Neuronal stem cell (in vitro differentiated cells): ENCODE measurements around the gene IGF1R.

Experiments
- DNase-seq: peaks from one replicate; pipeline ENCODE4 v3.0.0-alpha.2; 2013; ENCODE audit warnings: low spot score
- H2AFZ ChIP-seq: one replicate; pipeline ENCODE4 v1.6.1; 2013; ENCODE audit warnings: mild to moderate bottlenecking, low read length, inconsistent platforms
- H2AK5ac ChIP-seq: 2 replicates; pipeline ENCODE4 v1.6.1; 2013; ENCODE audit warnings: low read depth, mild to moderate bottlenecking, inconsistent platforms, low read length, moderate library complexity, mixed read lengths
- H2BK120ac ChIP-seq: 2 replicates; pipeline ENCODE4 v1.6.1; 2013; ENCODE audit warnings: low read depth, mild to moderate bottlenecking, inconsistent platforms, low read length, moderate library complexity, mixed read lengths
- H2BK12ac ChIP-seq: one replicate; pipeline ENCODE4 v1.6.1; 2013; ENCODE audit warnings: low read length, inconsistent platforms
- H2BK15ac ChIP-seq: 2 replicates; pipeline ENCODE4 v1.6.1; 2013; ENCODE audit warnings: mild to moderate bottlenecking, low read length, inconsistent platforms, mixed read lengths
- H2BK5ac ChIP-seq: one replicate; pipeline ENCODE4 v1.6.1; 2013; ENCODE audit warnings: inconsistent platforms, mild to moderate bottlenecking, low read length, moderate library complexity
- H3K14ac ChIP-seq: one replicate; pipeline ENCODE4 v1.6.1; 2013; ENCODE audit warnings: low read length, inconsistent platforms
- H3K18ac ChIP-seq: 2 replicates; pipeline ENCODE4 v1.6.1; 2013; ENCODE audit warnings: low read length, inconsistent platforms
- H3K23ac ChIP-seq: 2 replicates; pipeline ENCODE4 v1.6.1; 2013; ENCODE audit warnings: low read depth, mild to moderate bottlenecking, mixed read lengths, low read length, inconsistent platforms; ENCODE audit not compliant: poor library complexity
- H3K27ac ChIP-seq: replicated peaks from 3 replicates; pipeline ENCODE4 v1.5.1; 2013; ENCODE audit warnings: low read length, inconsistent platforms
- H3K27me3 ChIP-seq, 3 experiments: 2 replicates each; pipeline ENCODE4 v1.6.1; 2013; ENCODE audit warnings: low read length in 3 of 3, mild to moderate bottlenecking in 2 of 3, inconsistent platforms in 1 of 3, low read depth in 1 of 3, mixed read lengths in 1 of 3, moderate library complexity in 1 of 3; ENCODE audit not compliant: control insufficient read depth in 3 of 3, insufficient read depth in 3 of 3
- H3K36me3 ChIP-seq, 2 donors: replicated peaks in 1 of 2; 2 replicates each; pipeline ENCODE4 v1.6.1; 2013; ENCODE audit warnings: low read length in 2 of 2; ENCODE audit not compliant: control insufficient read depth in 2 of 2, insufficient read depth in 2 of 2
- H3K4ac ChIP-seq: 2 replicates; pipeline ENCODE4 v1.6.1; 2013; ENCODE audit warnings: inconsistent platforms, mild to moderate bottlenecking, low read length, moderate library complexity
- H3K4me1 ChIP-seq, 2 donors: 1 replicate in 1 of 2; 2 replicates in 1 of 2; pipeline ENCODE4 v1.6.1; 2013; ENCODE audit warnings: low read length in 2 of 2, low read depth in 1 of 2; ENCODE audit not compliant: control insufficient read depth in 2 of 2, insufficient read depth in 1 of 2
- H3K4me2 ChIP-seq: one replicate; pipeline ENCODE4 v1.6.1; 2013; ENCODE audit warnings: mild to moderate bottlenecking, low read length, inconsistent platforms; ENCODE audit not compliant: insufficient read depth, poor library complexity, severe bottlenecking
- H3K4me3 ChIP-seq, 2 donors: 2 replicates each; pipeline ENCODE4 v1.5.1; 2013; ENCODE audit warnings: low read length in 2 of 2, mild to moderate bottlenecking in 2 of 2, inconsistent platforms in 1 of 2, moderate library complexity in 1 of 2
- H3K79me1 ChIP-seq: one replicate; pipeline ENCODE4 v1.6.1; 2013; ENCODE audit warnings: low read depth, mild to moderate bottlenecking, inconsistent platforms, low read length, moderate library complexity
- H3K9ac ChIP-seq: one replicate; pipeline ENCODE4 v1.6.1; 2013; ENCODE audit warnings: mild to moderate bottlenecking, low read depth, low read length, inconsistent platforms; ENCODE audit not compliant: poor library complexity
- H3K9me3 ChIP-seq, 2 donors: replicated peaks in 1 of 2; 2 replicates each; pipeline versions ENCODE3 to v1.6.1; 2013; ENCODE audit warnings: low read length in 2 of 2, mild to moderate bottlenecking in 2 of 2, inconsistent platforms in 1 of 2, low read depth in 1 of 2, mixed read lengths in 1 of 2, moderate library complexity in 1 of 2; ENCODE audit not compliant: control insufficient read depth in 2 of 2, insufficient read depth in 1 of 2
- H4K8ac ChIP-seq: one replicate; pipeline ENCODE4 v1.6.1; 2013; ENCODE audit warnings: low read depth, mild to moderate bottlenecking, inconsistent platforms, low read length, moderate library complexity
- H4K91ac ChIP-seq: one replicate; pipeline ENCODE4 v1.6.1; 2013; ENCODE audit warnings: low read length, low read depth, mild to moderate bottlenecking, inconsistent platforms; ENCODE audit not compliant: poor library complexity
- WGBS, 2 donors: extraction: QIAGEN DNeasy Blood & Tissue Kit; methylation state at CpG; one replicate each; pipeline ENCODE4 v1.1.7; 2013; ENCODE audit warnings: missing lambda C conversion rate in 2 of 2, mixed read lengths in 1 of 2; ENCODE audit not compliant: insufficient read length in 2 of 2, insufficient replicate concordance in 1 of 2; ENCODE audit errors: extremely low coverage in 2 of 2; 5-methylcytosine and 5-hydroxymethylcytosine counted together

The IGF1R gene

GRCh38 chr15:98715401-98715800 lies 67.1 kb downstream of the IGF1R start:
- Histone ChIP-seq H2BK15ac (no peak overlapping the region), H3K27ac (no peak overlapping the region), H3K18ac (no peak overlapping the region), H3K36me3 (peaks cover 6 to 27% of the 10 kb centered on the region in 2 donors), H3K4me1 (peaks cover 21 to 28% of the 10 kb centered on the region in 2 donors), H2BK12ac (no peak overlapping the region), H4K8ac (no peak overlapping the region), H3K23ac (no peak overlapping the region), H3K9me3 (peaks cover 2 to 16% of the 10 kb centered on the region in 2 donors), H4K91ac (no peak overlapping the region), H3K9ac (no peak overlapping the region), H3K4me3 (no peak overlapping the region), H2BK5ac (no peak overlapping the region), H3K27me3 (no peaks in the 10 kb centered on the region), H3K14ac (no peak overlapping the region), H3K4me2 (no peak overlapping the region), H2AFZ (no peak overlapping the region), H3K4ac (no peak overlapping the region), H2AK5ac (no peak overlapping the region), H2BK120ac (no peak overlapping the region), H3K79me1 (peaks cover 8% of the 10 kb centered on the region)
- DNase-seq = no peak
- no CpG with 5 or more reads among the region's 7 CpGs for WGBS, 2 donors

GRCh38 chr15:98715890-98716443 lies 67.6 kb downstream of the IGF1R start:
- Histone ChIP-seq H3K4ac (no peak overlapping the region), H3K9me3 (peaks cover 2 to 13% of the 10 kb centered on the region in 2 donors), H3K4me1 (peaks cover 21 to 28% of the 10 kb centered on the region in 2 donors), H2BK12ac (no peak overlapping the region), H2BK15ac (no peak overlapping the region), H3K27me3 (no peaks in the 10 kb centered on the region), H3K27ac (no peak overlapping the region), H3K79me1 (peaks cover 8% of the 10 kb centered on the region), H3K14ac (no peak overlapping the region), H4K91ac (no peak overlapping the region), H3K9ac (no peak overlapping the region), H4K8ac (no peak overlapping the region), H3K4me3 (no peak overlapping the region), H3K36me3 (peaks cover 5 to 26% of the 10 kb centered on the region in 2 donors), H2AFZ (no peak overlapping the region), H3K18ac (no peak overlapping the region), H2AK5ac (no peak overlapping the region), H2BK120ac (no peak overlapping the region), H2BK5ac (no peak overlapping the region), H3K23ac (no peak overlapping the region), H3K4me2 (no peak overlapping the region)
- no peak for DNase-seq
- no CpG with 5 or more reads among the region's 9 CpGs for WGBS, 2 donors

GRCh38 chr15:98717371-98717770 lies 69.0 kb downstream of the IGF1R start:
- no peak overlapping the region for H3K23ac ChIP-seq
- H3K27ac ChIP-seq = no peak overlapping the region
- no peak overlapping the region for H2BK12ac ChIP-seq
- no CpG with 5 or more reads among the region's 5 CpGs for WGBS, 2 donors
- no peaks in the 10 kb centered on the region for H3K27me3 ChIP-seq
- H3K4me1 ChIP-seq = peaks cover 21 to 26% of the 10 kb centered on the region in 2 donors
- H2BK15ac ChIP-seq = no peak overlapping the region
- peaks cover 0 to 13% of the 10 kb centered on the region in 2 donors for H3K36me3 ChIP-seq
- H3K18ac ChIP-seq = no peak overlapping the region
- H3K4ac ChIP-seq = no peak overlapping the region
- H2BK5ac ChIP-seq = no peak overlapping the region
- no peak overlapping the region for H3K4me3 ChIP-seq
- H4K91ac ChIP-seq = no peak overlapping the region
- H3K4me2 ChIP-seq = no peak overlapping the region
- H3K9ac ChIP-seq = no peak overlapping the region
- H2BK120ac ChIP-seq = no peak overlapping the region
- H3K14ac ChIP-seq = no peak overlapping the region
- peaks cover 5% of the 10 kb centered on the region for H3K79me1 ChIP-seq
- no peak for DNase-seq
- H3K9me3 ChIP-seq = no peaks in the 10 kb centered on the region
- no peak overlapping the region for H2AFZ ChIP-seq
- no peak overlapping the region for H2AK5ac ChIP-seq
- H4K8ac ChIP-seq = no peak overlapping the region

DNA sequence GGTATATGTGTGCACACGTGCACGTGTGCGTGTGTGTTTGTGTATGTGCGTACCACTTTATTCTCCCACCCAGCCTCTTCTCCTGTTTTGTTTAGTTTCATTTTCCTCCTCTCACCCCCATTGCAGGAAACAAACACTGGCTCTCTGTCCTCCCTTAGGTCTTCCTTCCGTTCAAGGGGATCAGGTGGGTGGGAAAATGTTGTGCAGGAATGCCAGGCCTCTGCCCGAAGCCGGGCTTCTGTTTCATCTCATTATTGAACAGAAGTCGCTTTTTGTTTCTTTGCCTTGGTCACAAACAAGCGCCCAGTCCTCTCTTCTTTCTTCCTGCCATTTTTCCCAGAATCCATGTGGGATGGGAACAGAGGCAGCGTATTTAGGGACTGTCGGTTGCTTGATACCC lies 69.6 kb downstream of the IGF1R start:
- Histone ChIP-seq H2BK12ac (no peak overlapping the region), H3K4me3 (no peak overlapping the region), H3K36me3 (peaks cover 0 to 8% of the 10 kb centered on the region in 2 donors), H3K9ac (no peak overlapping the region), H3K9me3 (no peaks in the 10 kb centered on the region), H3K27me3 (no peaks in the 10 kb centered on the region), H3K27ac (no peak overlapping the region), H3K23ac (no peak overlapping the region), H2AFZ (no peak overlapping the region), H3K79me1 (peaks cover 3% of the 10 kb centered on the region), H4K8ac (no peak overlapping the region), H4K91ac (no peak overlapping the region), H3K18ac (no peak overlapping the region), H2BK5ac (no peak overlapping the region), H2AK5ac (no peak overlapping the region), H3K4me2 (no peak overlapping the region), H2BK120ac (no peak overlapping the region), H2BK15ac (no peak overlapping the region), H3K4me1 (peaks cover 21 to 29% of the 10 kb centered on the region in 2 donors), H3K4ac (no peak overlapping the region), H3K14ac (no peak overlapping the region)
- DNase-seq = no peak
- no CpG with 5 or more reads among the region's 11 CpGs for WGBS, 2 donors
